Thyroid gland (tissue), 4 donors: ENCODE results near the gene ZNF804A. TPM values are rescaled to one million over a fixed set of nuclear protein-coding genes. Genes with fewer than 3 reads are reported as not detected.

Source experiments
- DNase-seq, 2 donors: peaks; one replicate each; pipeline ENCODE4 v3.0.0-alpha.2; 2019
- H3K27ac ChIP-seq, 3 donors: fragments of 200-600 bp; sonication (generic); 1 replicate in 2 of 3; 2 replicates in 1 of 3; pipeline ENCODE4 v1.5.1; 2016 to 2019; ENCODE audit warnings: mild to moderate bottlenecking in 1 of 3, moderate library complexity in 1 of 3
- H3K27me3 ChIP-seq: fragments of 200-600 bp; sonication (generic); one replicate; pipeline ENCODE4 v1.5.1; 2019
- H3K36me3 ChIP-seq, 2 donors: fragments of 200-600 bp; sonication (generic); one replicate each; pipeline ENCODE4 v1.5.1; 2016 to 2019
- H3K4me1 ChIP-seq, 2 donors: fragments of 200-600 bp; sonication (generic); one replicate each; pipeline ENCODE4 v1.5.1; 2017 to 2019
- H3K4me3 ChIP-seq, 3 donors: fragments of 200-600 bp; sonication (generic); replicated peaks in 1 of 3; 1 replicate in 2 of 3; 2 replicates in 1 of 3; pipeline ENCODE4 v1.5.1; 2016; ENCODE audit warnings: mild to moderate bottlenecking in 1 of 3
- H3K9me3 ChIP-seq: fragments of 200-600 bp; sonication (generic); one replicate; pipeline ENCODE4 v1.5.1; 2017
- POLR2A ChIP-seq, 2 donors: fragments of 450-650 bp; IDR thresholded peaks; one replicate each; pipeline ENCODE4 v1.6.1; 2017; ENCODE audit warnings: antibody characterized with exemption in 2 of 2, mild to moderate bottlenecking in 2 of 2, moderate library complexity in 1 of 2
- WGBS, 2 donors: methylation state at CpG; one replicate each; pipeline ENCODE4 v1.1.5; 2017; 5-methylcytosine and 5-hydroxymethylcytosine counted together
- intact Hi-C: fragments of 100-400 bp; cut with DNase I; formaldehyde crosslinking; loops from one replicate; pipeline ENCODE4 v1.15.1; 2023
- total RNA-seq, 4 donors: library from RNA; depleted of rRNA; stranded (reverse); fragments of >200 nt; gene quantifications; one replicate each; pipeline ENCODE4 v1.2.3, GENCODE V29; 2016
- TF ChIP-seq, protein P1 (sequence below), 6 experiments: fragments of 200-600 bp in 3 of 6; fragments of 450-650 bp in 3 of 6; sonication (generic) in 3 of 6; IDR thresholded peaks; one replicate each; pipeline ENCODE4 v1.5.1; 2016 to 2019; ENCODE audit warnings: antibody characterized with exemption in 6 of 6, mild to moderate bottlenecking in 2 of 6, inconsistent platforms in 1 of 6, moderate library complexity in 1 of 6

Gene ZNF804A
- total RNA-seq, 4 donors from 2014 or later, result 0.49 to 1.2 TPM; not detected in 2

DNA sequence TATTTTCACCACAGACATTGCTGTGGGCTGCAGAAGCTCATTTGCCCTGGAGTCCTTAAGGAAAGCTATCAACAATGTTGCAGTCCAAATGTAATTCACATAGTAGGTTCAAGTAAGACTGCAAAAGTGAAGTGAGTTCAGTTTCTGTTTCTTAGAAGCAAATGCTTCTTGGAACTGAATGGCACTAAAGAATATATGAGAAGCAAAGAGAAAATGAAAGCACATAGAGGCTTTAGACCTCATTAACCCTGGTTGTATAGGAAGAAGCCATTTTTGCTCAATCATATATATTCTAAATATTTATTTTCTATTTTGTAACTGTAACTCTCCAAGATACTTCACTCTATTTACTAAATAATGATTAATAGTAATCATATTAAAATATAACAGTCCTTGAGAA, 292.0 kb downstream of the ZNF804A start:
- no peaks in the 10 kb centered on the region for H3K9me3 ChIP-seq
- H3K27ac ChIP-seq, result no peak overlapping the region
- no peaks in the 10 kb centered on the region for H3K4me1 ChIP-seq
- H3K36me3 ChIP-seq, result no peaks in the 10 kb centered on the region
- no peaks in the 10 kb centered on the region for H3K27me3 ChIP-seq
- H3K4me3 ChIP-seq, result no peak overlapping the region
- TF ChIP-seq, protein P1, sequence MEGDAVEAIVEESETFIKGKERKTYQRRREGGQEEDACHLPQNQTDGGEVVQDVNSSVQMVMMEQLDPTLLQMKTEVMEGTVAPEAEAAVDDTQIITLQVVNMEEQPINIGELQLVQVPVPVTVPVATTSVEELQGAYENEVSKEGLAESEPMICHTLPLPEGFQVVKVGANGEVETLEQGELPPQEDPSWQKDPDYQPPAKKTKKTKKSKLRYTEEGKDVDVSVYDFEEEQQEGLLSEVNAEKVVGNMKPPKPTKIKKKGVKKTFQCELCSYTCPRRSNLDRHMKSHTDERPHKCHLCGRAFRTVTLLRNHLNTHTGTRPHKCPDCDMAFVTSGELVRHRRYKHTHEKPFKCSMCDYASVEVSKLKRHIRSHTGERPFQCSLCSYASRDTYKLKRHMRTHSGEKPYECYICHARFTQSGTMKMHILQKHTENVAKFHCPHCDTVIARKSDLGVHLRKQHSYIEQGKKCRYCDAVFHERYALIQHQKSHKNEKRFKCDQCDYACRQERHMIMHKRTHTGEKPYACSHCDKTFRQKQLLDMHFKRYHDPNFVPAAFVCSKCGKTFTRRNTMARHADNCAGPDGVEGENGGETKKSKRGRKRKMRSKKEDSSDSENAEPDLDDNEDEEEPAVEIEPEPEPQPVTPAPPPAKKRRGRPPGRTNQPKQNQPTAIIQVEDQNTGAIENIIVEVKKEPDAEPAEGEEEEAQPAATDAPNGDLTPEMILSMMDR (IDR thresholded peaks at IDR 0.05), result no peak
- TF ChIP-seq POLR2A (IDR thresholded peaks at IDR 0.05), result no peak
- no peak for DNase-seq
- intact Hi-C loops, result no loop called here

DNA sequence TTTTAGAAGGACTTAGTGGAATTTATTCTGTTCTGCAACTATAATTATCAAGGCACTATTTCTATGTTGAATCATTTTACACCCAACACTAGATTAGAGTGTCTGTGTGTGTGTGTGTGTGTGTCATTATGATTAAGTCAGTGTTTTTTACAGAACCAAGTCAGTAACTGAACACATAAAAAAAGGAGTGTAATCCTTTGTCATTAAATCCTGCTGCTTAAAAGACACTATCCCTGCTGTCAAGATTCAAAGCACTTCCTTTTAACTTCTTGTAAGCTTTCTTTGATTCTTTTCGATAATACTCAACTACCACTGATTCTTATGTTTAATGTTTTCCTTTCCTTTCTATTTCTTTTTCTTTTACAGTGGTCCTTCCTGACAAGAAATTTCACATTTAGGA, 306.7 kb downstream of the ZNF804A start:
- H3K4me3 ChIP-seq, result no peak overlapping the region
- no peaks in the 10 kb centered on the region for H3K27me3 ChIP-seq
- 85 to 97% methylated on average over 1 of the region's 1 CpG for WGBS, 2 donors
- TF ChIP-seq POLR2A (IDR thresholded peaks at IDR 0.05), result no peak
- TF ChIP-seq, protein P1 (IDR thresholded peaks at IDR 0.05), result no peak
- H3K27ac ChIP-seq, result no peak overlapping the region
- H3K9me3 ChIP-seq, result no peaks in the 10 kb centered on the region
- intact Hi-C loops, result no loop called here
- H3K4me1 ChIP-seq, result no peaks in the 10 kb centered on the region
- no peaks in the 10 kb centered on the region for H3K36me3 ChIP-seq
- no peak for DNase-seq

DNA sequence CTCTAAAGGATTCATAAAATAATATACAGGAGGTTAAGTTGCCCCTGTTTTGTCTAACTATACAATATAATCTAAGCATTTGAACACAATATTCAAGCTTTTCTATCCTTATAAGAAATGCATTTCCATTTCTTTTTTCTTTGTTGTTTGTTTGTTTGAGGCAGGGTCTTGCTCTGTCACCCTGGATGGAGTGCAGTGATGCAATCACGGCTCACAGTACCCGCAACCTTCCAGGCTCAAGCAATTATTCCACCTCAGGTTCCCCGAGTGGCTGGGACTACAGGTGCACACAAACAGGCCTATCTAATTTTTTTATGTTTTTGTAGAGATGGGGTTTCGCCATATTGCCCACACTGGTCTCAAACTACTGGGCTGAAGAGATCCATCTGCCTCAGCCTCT, 307.8 kb downstream of the ZNF804A start:
- Histone ChIP-seq H3K27me3 (no peaks in the 10 kb centered on the region), H3K4me3 (no peak overlapping the region), H3K36me3 (no peaks in the 10 kb centered on the region), H3K9me3 (no peaks in the 10 kb centered on the region), H3K27ac (no peak overlapping the region), H3K4me1 (no peaks in the 10 kb centered on the region)
- intact Hi-C loops, result no loop called here
- WGBS, 2 donors, result 91 to 92% methylated on average over 4 of the region's 4 CpGs
- DNase-seq, result no peak
- TF ChIP-seq, protein P1 (IDR thresholded peaks at IDR 0.05), result no peak
- no peak for TF ChIP-seq POLR2A (IDR thresholded peaks at IDR 0.05)

DNA sequence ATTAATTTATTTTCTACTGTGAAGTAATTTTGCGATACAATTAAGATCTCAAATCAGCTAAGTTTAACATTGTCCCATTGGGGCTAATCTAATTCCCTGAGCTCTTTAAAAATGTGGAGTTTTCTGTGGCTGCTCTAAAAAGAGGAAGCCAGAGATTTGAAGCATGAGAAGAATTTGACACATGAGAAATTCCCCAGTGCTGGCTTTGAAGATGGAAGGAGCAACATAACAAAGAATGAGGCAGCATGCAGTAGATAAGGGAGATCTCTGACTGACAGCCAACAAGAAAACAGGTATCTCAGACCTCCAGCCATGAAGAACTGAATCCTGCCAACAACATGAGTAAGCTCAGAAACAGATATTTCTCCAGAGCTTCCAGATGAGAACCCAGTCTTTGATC, 308.4 kb downstream of the ZNF804A start:
- Histone ChIP-seq H3K4me3 (no peak overlapping the region), H3K27ac (no peak overlapping the region), H3K4me1 (no peaks in the 10 kb centered on the region), H3K9me3 (no peaks in the 10 kb centered on the region), H3K27me3 (no peaks in the 10 kb centered on the region), H3K36me3 (no peaks in the 10 kb centered on the region)
- WGBS, 2 donors, result 74 to 90% methylated on average over 1 of the region's 1 CpG
- TF ChIP-seq POLR2A (IDR thresholded peaks at IDR 0.05), result no peak
- no peak for DNase-seq
- intact Hi-C loops, result no loop called here

DNA sequence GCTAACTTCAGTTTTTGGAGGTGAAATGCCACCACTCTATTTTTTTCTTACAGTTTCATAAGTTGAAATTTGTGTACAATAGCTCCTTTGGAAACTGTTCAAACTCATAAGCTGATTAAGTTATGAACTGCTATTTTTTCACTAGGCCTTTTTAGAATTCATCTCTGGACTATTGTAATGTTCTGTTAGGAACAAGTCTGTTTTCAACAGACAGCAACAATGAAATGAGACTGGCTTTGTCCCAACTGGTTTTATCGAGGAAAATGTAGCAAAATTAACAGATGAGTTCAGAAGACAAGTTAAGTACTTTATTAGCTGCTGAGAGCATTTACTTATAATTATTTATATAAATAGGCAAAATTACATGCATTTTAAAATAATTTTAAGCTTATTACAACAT, 310.6 kb downstream of the ZNF804A start:
- no peaks in the 10 kb centered on the region for H3K9me3 ChIP-seq
- no peak overlapping the region for H3K4me3 ChIP-seq
- intact Hi-C loops, result no loop called here
- no peaks in the 10 kb centered on the region for H3K4me1 ChIP-seq
- no peak for TF ChIP-seq POLR2A (IDR thresholded peaks at IDR 0.05)
- TF ChIP-seq, protein P1 (IDR thresholded peaks at IDR 0.05), result no peak
- no peaks in the 10 kb centered on the region for H3K27me3 ChIP-seq
- DNase-seq, result no peak
- H3K27ac ChIP-seq, result no peak overlapping the region
- H3K36me3 ChIP-seq, result no peaks in the 10 kb centered on the region
- WGBS, 2 donors, result 72 to 80% methylated on average over 1 of the region's 1 CpG

DNA sequence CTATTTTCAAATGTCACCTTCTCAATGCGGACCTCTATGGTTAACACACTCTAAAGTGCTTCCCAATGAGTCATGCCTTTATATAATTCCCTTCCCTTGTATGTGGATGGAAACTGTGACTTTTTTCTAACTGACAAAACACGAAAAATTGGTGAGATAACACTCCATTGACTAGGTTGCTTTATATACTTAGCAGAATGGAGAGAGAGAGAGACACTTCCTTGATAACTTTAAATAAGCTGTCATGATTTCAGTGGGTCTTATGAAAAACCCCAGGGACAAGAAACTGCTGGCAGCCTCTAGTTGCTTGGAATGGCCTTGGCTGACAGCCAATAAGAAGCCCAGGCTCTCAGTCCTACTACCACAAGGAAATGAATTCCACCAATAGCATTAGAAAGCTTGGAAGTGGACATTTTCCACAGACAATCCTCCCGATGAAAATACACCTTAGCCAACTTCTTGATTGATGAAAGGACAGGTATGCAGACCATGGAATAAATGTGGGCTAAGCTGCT, 322.2 kb downstream of the ZNF804A start:
- Histone ChIP-seq H3K9me3 (no peaks in the 10 kb centered on the region), H3K27ac (no peak overlapping the region), H3K4me1 (no peaks in the 10 kb centered on the region), H3K36me3 (no peaks in the 10 kb centered on the region), H3K27me3 (no peaks in the 10 kb centered on the region), H3K4me3 (no peak overlapping the region)
- TF ChIP-seq, protein P1 (IDR thresholded peaks at IDR 0.05), result no peak
- no peak for TF ChIP-seq POLR2A (IDR thresholded peaks at IDR 0.05)
- DNase-seq, result no peak
- WGBS, 2 donors, result 47 to 63% methylated on average over 3 of the region's 3 CpGs
- intact Hi-C loops, result no loop called here
